HCT116 (cell line): ENCODE results near the gene PPM1F. TPM values are rescaled to one million over a fixed set of nuclear protein-coding genes. Genes with fewer than 3 reads are reported as not detected.

ENCODE experiments used
- ATAC-seq: fragments of 200-7000 bp; cut with Tn5 transposase; 2 replicates; pipeline ENCODE4 v1.9.1; 2020; ENCODE audit warnings: mild to moderate bottlenecking, moderate library complexity
- BruUV-seq: library from RNA; stranded (reverse); fragments of 400-500 nt; replicated peaks from 2 replicates; lab custom pipeline; 2021; lab: Mats Ljungman, UMichigan
- CTCF ChIA-PET: fragments of 300-600 bp; sonication (Branson Sonifier 250); formaldehyde crosslinking; loops from one replicate; lab custom pipeline; 2021; ENCODE audit warnings: antibody characterized with exemption; lab: Charles Lee
- POLR2A ChIA-PET: fragments of 300-600, 350-600 bp; sonication (Branson Sonifier 250); formaldehyde crosslinking; loops from one replicate; lab custom pipeline; 2021; ENCODE audit warnings: antibody characterized with exemption; lab: Charles Lee
- RAD21 ChIA-PET, 2 experiments: fragments of 300-600 bp; sonication (Branson Sonifier 250); formaldehyde crosslinking; loops; one replicate each; lab custom pipeline; 2023; ENCODE audit warnings: low total read pairs in 2 of 2; ENCODE audit not compliant: uncharacterized antibody in 2 of 2, unreplicated experiment in 2 of 2, low non-redundant PET in 1 of 2; lab: Charles Lee
- DNase-seq: peaks from one replicate; pipeline ENCODE4 v3.0.0-alpha.2; 2010; ENCODE audit warnings: low read depth, low spot score
- H2AFZ ChIP-seq: fragments of 200-600 bp; shearing (Covaris generic), sonication (generic); 2 replicates; pipeline ENCODE4 v1.6.1; 2017; ENCODE audit warnings: low read depth, mixed run types, mixed read lengths, antibody characterized with exemption, low read length; ENCODE audit not compliant: poor library complexity, severe bottlenecking
- H3K27ac ChIP-seq: 2 replicates; pipeline ENCODE4 v1.5.1; 2012; ENCODE audit warnings: low read depth, low read length
- H3K27me3 ChIP-seq: fragments of 200-600 bp; sonication (generic); 2 replicates; pipeline ENCODE4 v1.6.1; 2016; ENCODE audit warnings: mixed run types, low read length, mixed read lengths; ENCODE audit not compliant: insufficient read depth
- H3K36me3 ChIP-seq, 2 experiments: fragments of 200-500 bp in 1 of 2; fragments of 200-600 bp in 1 of 2; sonication (Bioruptor generic) in 1 of 2; sonication (generic) in 1 of 2; 2 replicates each; pipeline versions ENCODE4 v1.5.1 to v1.6.1; 2014 to 2016; ENCODE audit warnings: low read length in 2 of 2, inconsistent platforms in 1 of 2, mixed read lengths in 1 of 2, mixed run types in 1 of 2; ENCODE audit not compliant: insufficient read depth in 2 of 2, control insufficient read depth in 1 of 2
- H3K4me1 ChIP-seq, 2 experiments: fragments of 200-600 bp in 1 of 2; sonication (generic) in 1 of 2; 2 replicates each; pipeline versions ENCODE4 v1.5.1 to v1.6.1; 2012 to 2017; ENCODE audit warnings: low read length in 2 of 2, inconsistent platforms in 1 of 2, mild to moderate bottlenecking in 1 of 2, mixed read lengths in 1 of 2, mixed run types in 1 of 2, moderate library complexity in 1 of 2; ENCODE audit not compliant: insufficient read depth in 2 of 2, control insufficient read depth in 1 of 2
- H3K4me2 ChIP-seq: fragments of 200-600 bp; sonication (generic); 2 replicates; pipeline ENCODE4 v1.6.1; 2017; ENCODE audit warnings: mixed run types, low read length, mixed read lengths
- H3K4me3 ChIP-seq, 2 experiments: fragments of 200-600 bp in 1 of 2; sonication (generic) in 1 of 2; replicated peaks in 1 of 2; 2 replicates each; pipeline ENCODE4 v1.5.1; 2011 to 2016; ENCODE audit warnings: low read length in 2 of 2, control low read depth in 1 of 2, low read depth in 1 of 2, mild to moderate bottlenecking in 1 of 2, mixed read lengths in 1 of 2, mixed run types in 1 of 2
- H3K79me2 ChIP-seq: fragments of 200-600 bp; sonication (generic); 2 replicates; pipeline ENCODE4 v1.6.1; 2017; ENCODE audit warnings: mild to moderate bottlenecking, mixed run types, low read length, moderate library complexity, mixed read lengths; ENCODE audit not compliant: insufficient read depth
- H3K9ac ChIP-seq: fragments of 200-600 bp; sonication (generic); 2 replicates; pipeline ENCODE4 v1.6.1; 2016; ENCODE audit warnings: low read length, mixed read lengths
- H3K9me2 ChIP-seq: fragments of 200-600 bp; sonication (generic), shearing (Covaris generic); 2 replicates; pipeline ENCODE4 v1.6.1; 2017; ENCODE audit warnings: mixed run types, mild to moderate bottlenecking, moderate library complexity; ENCODE audit not compliant: insufficient read depth
- H3K9me3 ChIP-seq, 2 experiments: fragments of 200-500 bp in 1 of 2; fragments of 200-600 bp in 1 of 2; sonication (Bioruptor generic) in 1 of 2; sonication (generic) in 1 of 2; 2 replicates each; pipeline ENCODE4 v1.6.1; 2014 to 2017; ENCODE audit warnings: low read length in 2 of 2, mixed read lengths in 2 of 2, inconsistent platforms in 1 of 2, low read depth in 1 of 2, mild to moderate bottlenecking in 1 of 2, mixed run types in 1 of 2, moderate library complexity in 1 of 2; ENCODE audit not compliant: control insufficient read depth in 1 of 2, insufficient read depth in 1 of 2
- H4K20me1 ChIP-seq: fragments of 200-600 bp; sonication (generic), shearing (Covaris generic); 2 replicates; pipeline ENCODE4 v1.6.1; 2017; ENCODE audit warnings: mixed run types, mild to moderate bottlenecking, moderate library complexity; ENCODE audit not compliant: insufficient read depth
- ATF3 ChIP-seq: IDR thresholded peaks from 2 replicates; pipeline ENCODE4 v1.6.1; 2012
- CBX3 ChIP-seq: IDR thresholded peaks from 2 replicates; pipeline ENCODE4 v1.6.1; 2012; ENCODE audit warnings: low read depth
- CEBPB ChIP-seq: IDR thresholded peaks from 2 replicates; pipeline ENCODE4 v1.6.1; 2012; ENCODE audit warnings: low read depth
- CTCF ChIP-seq, 3 experiments: fragments of 200-600 bp in 1 of 3; sonication (generic) in 1 of 3; IDR thresholded peaks in 2 of 3; conservative IDR thresholded peaks in 1 of 3; 2 replicates each; pipeline ENCODE4 v1.5.1; 2012 to 2017; ENCODE audit warnings: low read depth in 2 of 3, low read length in 2 of 3, antibody characterized with exemption in 1 of 3, borderline replicate concordance in 1 of 3, control low read depth in 1 of 3, mild to moderate bottlenecking in 1 of 3, mixed read lengths in 1 of 3, mixed run types in 1 of 3, moderate library complexity in 1 of 3; ENCODE audit not compliant: insufficient read depth in 1 of 3
- ELF1 ChIP-seq: IDR thresholded peaks from 2 replicates; pipeline ENCODE4 v1.6.1; 2012; ENCODE audit warnings: low read depth, borderline replicate concordance
- JUND ChIP-seq: IDR thresholded peaks from 2 replicates; pipeline ENCODE4 v1.6.1; 2012
- MAX ChIP-seq: IDR thresholded peaks from 2 replicates; pipeline ENCODE4 v1.6.1; 2012
- POLR2AphosphoS5 ChIP-seq: IDR thresholded peaks from 2 replicates; pipeline ENCODE4 v1.6.1; 2011; ENCODE audit warnings: mild to moderate bottlenecking, low read depth, low read length, moderate library complexity
- REST ChIP-seq: IDR thresholded peaks from 2 replicates; pipeline ENCODE4 v1.6.1; 2012; ENCODE audit warnings: low read depth
- SIN3A ChIP-seq: IDR thresholded peaks from 2 replicates; pipeline ENCODE4 v1.6.1; 2012; ENCODE audit warnings: low read depth
- SRF ChIP-seq: IDR thresholded peaks from 2 replicates; pipeline ENCODE4 v1.6.1; 2012; ENCODE audit warnings: low read depth
- ZBTB33 ChIP-seq: IDR thresholded peaks from 2 replicates; pipeline ENCODE4 v1.6.1; 2011; ENCODE audit warnings: mild to moderate bottlenecking, low read length, moderate library complexity; ENCODE audit not compliant: insufficient replicate concordance; ENCODE audit errors: extremely low read depth
- ZNF274 ChIP-seq: fragments of 200-500 bp; sonication (Bioruptor generic); IDR thresholded peaks from 2 replicates; pipeline ENCODE4 v1.6.1; 2014; ENCODE audit warnings: mild to moderate bottlenecking, low read depth, low read length, inconsistent platforms
- intact Hi-C: fragments of 100-400 bp; cut with micrococcal nuclease; formaldehyde crosslinking; loops from 2 replicates; pipeline ENCODE4 v1.10.0; 2022
- total RNA-seq: library from RNA; stranded (reverse); gene quantifications from one replicate; pipeline ENCODE4 v1.2.1, GENCODE V29; 2021; ENCODE audit not compliant: unreplicated experiment

Gene PPM1F
- total RNA-seq, 1 experiment from 2014 or later, result 27.3 TPM

- ATAC-seq, result no peak
- H3K4me1 ChIP-seq, result peaks cover under 1 to 8% of the 10 kb centered on the region in 2 experiments; a peak in 3 of 4 replicates
- H2AFZ ChIP-seq, result no peak overlapping the region
- H3K27ac ChIP-seq, result no peak overlapping the region
- no TSS peak for BruUV-seq
- no peak for DNase-seq
- H3K9me3 ChIP-seq, result no peaks in the 10 kb centered on the region
- intact Hi-C loops, result no loop called here
- H3K79me2 ChIP-seq, result peaks cover 8% of the 10 kb centered on the region; the same call in 1 of the 2 replicates
- TF ChIP-seq CBX3, result no peak
- ChIA-PET CTCF (no interaction called here), RAD21 (no interaction called here), POLR2A (no interaction called here)
- no peak overlapping the region for H3K9ac ChIP-seq
- no peaks in the 10 kb centered on the region for H3K27me3 ChIP-seq
- H3K36me3 ChIP-seq, result peaks cover 13 to 36% of the 10 kb centered on the region in 2 experiments
- H3K9me2 ChIP-seq, result no peaks in the 10 kb centered on the region
- no peaks in the 10 kb centered on the region for H4K20me1 ChIP-seq
- H3K4me3 ChIP-seq, result no peak overlapping the region
- no peak overlapping the region for H3K4me2 ChIP-seq
Measured at GRCh38 chr22:21932347-21932746, 20.3 kb downstream of the PPM1F start.

GRCh38 chr22:21931056-21931455, 21.6 kb downstream of the PPM1F start:
- no peak overlapping the region for H3K9ac ChIP-seq
- no peaks in the 10 kb centered on the region for H3K4me1 ChIP-seq
- no TSS peak for BruUV-seq
- H2AFZ ChIP-seq, result no peak overlapping the region
- RAD21 ChIA-PET, result no interaction called here
- H3K79me2 ChIP-seq, result 0 out of 2 replicates have a peak, but pooled peaks cover 2% of the 10 kb centered on the region
- no peaks in the 10 kb centered on the region for H3K9me3 ChIP-seq
- intact Hi-C loops, result no loop called here
- DNase-seq (no peak), ATAC-seq (no peak)
- H3K27ac ChIP-seq, result no peak overlapping the region
- peaks cover 13 to 26% of the 10 kb centered on the region in 2 experiments for H3K36me3 ChIP-seq
- no peak overlapping the region for H3K4me2 ChIP-seq
- H4K20me1 ChIP-seq, result no peaks in the 10 kb centered on the region
- no peak overlapping the region for H3K4me3 ChIP-seq
- CTCF ChIA-PET, result no interaction called here
- no peaks in the 10 kb centered on the region for H3K9me2 ChIP-seq
- POLR2A ChIA-PET, result no interaction called here
- H3K27me3 ChIP-seq, result no peaks in the 10 kb centered on the region
- TF ChIP-seq MAX (no peak), ATF3 (no peak), CTCF (IDR thresholded peaks at IDR 0.05 in 2 of 3, conservative IDR thresholded peaks at IDR 0.05 in 1 of 3; ENCODE audit: borderline replicate concordance in 1 of 3, insufficient read depth in 1 of 3, low read depth in 2 of 3, low read length in 2 of 3) (no peak), SIN3A (no peak), ZNF274 (no peak), CEBPB (no peak), ELF1 (no peak), JUND (no peak), REST (no peak), POLR2AphosphoS5 (no peak), ZBTB33 (no peak), SRF (no peak)
